VCaP (cell line): ENCODE data around the gene MMD.

ENCODE experiments used
- H3K27ac ChIP-seq: fragments of 450-650 bp; 2 replicates; pipeline ENCODE4 v1.5.1; 2017
- CTCF ChIP-seq: fragments of 450-650 bp; conservative IDR thresholded peaks from 2 replicates; pipeline ENCODE4 v1.5.1; 2017; ENCODE audit warnings: mild to moderate bottlenecking, moderate library complexity

Gene MMD

GRCh38 chr17:55450232-55450825, 28.7 kb upstream of the MMD start:
- no peak for TF ChIP-seq CTCF
- H3K27ac ChIP-seq, result peak overlapping the region; percentile 86; the same call in 1 of the 2 replicates

DNA sequence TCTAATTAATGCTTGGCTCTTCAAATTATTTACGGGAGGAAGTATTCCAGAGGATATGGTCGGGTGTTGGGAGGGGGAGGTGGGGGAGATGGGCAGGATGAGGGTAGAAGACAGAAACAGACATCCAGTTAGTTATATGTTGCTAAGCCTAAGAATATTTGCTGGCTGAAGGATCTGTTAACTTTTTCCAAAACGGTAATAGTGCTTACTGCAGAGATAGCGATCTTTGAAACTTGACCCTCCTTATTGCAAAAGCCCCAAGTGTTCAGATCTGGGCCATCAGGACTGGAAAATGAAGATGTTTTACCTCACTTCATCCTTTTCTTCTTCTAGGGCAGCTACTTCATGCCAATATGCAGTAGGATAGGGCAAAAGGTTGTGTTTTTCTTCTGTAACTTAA, 27.0 kb upstream of the MMD start:
- TF ChIP-seq CTCF, result no peak
- peak overlapping the region; percentile 86; the same call in 1 of the 2 replicates for H3K27ac ChIP-seq

DNA sequence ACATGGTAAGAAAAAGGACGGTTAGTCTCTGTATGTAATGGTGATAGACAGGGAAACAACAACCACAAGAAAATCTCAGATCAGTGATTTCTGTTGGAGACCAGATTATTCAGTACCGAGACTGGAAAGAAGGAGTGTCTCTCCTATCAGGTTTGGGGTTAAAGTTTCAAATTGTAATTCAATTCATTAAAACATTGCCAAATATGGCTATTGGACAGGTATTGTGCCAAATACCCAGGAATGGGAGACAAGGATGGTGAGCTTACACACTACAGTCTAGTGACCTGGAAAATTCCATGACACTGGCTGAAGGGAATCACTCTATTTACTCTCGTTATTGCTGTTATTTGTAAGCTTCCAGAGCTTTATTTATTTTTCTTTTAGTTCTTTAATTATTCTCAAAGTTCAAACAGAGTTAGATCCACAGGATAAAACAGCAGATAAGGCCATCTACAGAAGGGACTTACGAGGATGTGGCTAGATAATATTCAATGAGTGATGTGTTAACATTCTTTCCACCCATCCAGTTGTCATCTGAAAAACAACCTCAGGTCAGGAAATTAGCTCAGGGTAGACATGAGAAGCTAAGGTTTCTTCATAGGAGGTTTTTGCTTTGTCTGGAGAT, 25.1 kb upstream of the MMD start:
- H3K27ac ChIP-seq, result peak overlapping the region; percentile 86

GRCh38 chr17:55446004-55446403, 24.4 kb upstream of the MMD start:
- H3K27ac ChIP-seq, result peak overlapping the region; percentile 86

More for the DNA sequence above, 25.1 kb upstream of the MMD start:
- TF ChIP-seq CTCF, result no peak

DNA sequence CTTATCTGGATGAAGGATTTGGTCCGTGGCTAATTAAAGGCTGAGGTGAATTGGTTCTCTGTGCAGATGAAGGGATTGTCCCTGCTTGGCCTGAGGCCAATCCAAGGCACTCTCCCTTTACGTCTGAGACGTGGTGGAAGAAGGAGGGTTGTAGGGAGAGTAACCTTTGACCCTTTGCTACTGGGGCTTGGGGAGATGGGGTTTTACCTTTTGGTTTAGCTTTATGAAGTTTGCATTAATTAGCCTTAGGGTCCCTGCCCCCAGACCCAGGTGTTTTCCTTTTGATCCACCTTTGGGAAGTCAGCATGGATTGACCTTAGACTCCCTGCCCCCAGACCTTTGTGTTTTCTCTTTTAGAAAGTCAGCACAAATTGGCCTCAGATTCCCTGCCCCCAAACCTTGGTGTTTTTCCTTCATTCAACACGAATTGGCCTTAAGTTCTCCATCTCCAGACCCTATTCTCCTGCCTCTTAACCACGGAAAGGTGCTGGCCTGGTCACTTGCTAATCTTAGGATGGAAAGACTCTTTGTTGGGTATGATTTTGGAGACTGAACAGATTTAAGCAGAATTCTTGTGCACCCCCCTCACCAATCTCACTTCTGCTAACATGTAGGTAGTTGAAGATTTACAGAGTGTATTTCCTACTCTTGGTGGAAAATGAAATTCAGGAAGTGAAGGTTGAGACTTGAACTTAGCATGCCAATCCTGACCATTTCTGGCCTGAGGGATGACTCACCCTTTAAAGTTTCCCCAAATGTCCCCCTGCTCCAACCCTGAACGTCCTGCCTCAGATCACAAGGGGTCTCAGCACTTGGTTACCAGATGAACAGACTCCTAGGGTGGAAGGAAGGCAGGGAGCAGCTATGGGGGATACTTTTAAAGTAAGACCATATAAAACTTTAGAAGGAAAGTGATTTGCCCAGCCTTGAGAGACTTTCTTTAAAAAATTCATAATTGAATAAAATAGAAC, 23.1 kb upstream of the MMD start:
- no peak for TF ChIP-seq CTCF

GRCh38 chr17:55443904-55444303, 22.3 kb upstream of the MMD start:
- TF ChIP-seq CTCF, result no peak
- peak overlapping the region; percentile 86; the same call in 1 of the 2 replicates for H3K27ac ChIP-seq

More for the DNA sequence above, 23.1 kb upstream of the MMD start:
- H3K27ac ChIP-seq, result peak overlapping the region; percentile 86; the same call in 1 of the 2 replicates

DNA sequence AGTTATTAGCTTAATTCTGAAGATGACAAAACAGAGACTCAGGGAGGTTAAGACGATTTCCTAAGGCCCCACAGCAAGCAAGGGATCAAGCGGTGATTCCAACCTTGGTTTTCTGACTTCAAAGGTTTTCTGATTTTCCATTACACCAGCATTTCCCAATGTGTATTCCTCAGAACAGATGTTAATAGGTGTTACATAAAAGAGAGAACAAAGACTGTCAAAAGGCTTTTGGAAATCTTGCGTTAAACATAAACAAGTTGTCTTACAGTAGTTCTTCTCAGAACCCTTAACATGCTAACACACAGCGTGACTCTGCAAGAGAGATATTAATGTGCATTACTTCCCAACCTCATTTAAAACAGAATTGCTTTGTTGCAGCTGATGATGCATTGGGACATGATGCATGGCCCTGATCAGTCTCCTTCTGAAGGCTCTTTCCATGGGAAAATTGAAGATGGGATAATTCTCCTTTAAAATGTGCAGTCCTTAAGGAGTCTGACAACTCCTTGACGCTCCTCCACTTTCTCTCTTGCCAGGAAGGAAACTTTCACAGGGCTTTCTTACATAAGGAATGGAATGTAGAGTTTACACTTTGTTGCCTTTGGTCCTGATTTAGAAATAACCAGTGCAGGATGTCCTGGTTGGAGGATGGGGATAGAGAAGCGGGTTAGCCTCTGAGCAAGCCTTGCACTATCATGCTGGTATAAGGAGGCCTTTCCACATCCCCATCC, 21.5 kb upstream of the MMD start:
- H3K27ac ChIP-seq, result peak overlapping the region; percentile 29; the same call in 1 of the 2 replicates
- TF ChIP-seq CTCF, result no peak
